ENCODE results near the gene TCHP. TPM values are rescaled to one million over a fixed set of nuclear protein-coding genes. Genes with fewer than 3 reads are reported as not detected.
"Not testable (repeated sequence)": the region's sequence is repeated elsewhere in the genome, so short reads cannot be mapped to it uniquely, and the experiment has no call there.

The TCHP gene
- total RNA-seq, 1 donor from 2014 or later = 10.4 TPM

GRCh38 chr12:109888179-109889020, 11.7 kb upstream of the TCHP start:
- no peak for TF ChIP-seq CTCF (IDR thresholded peaks at IDR 0.05; ENCODE audit: borderline replicate concordance)
- no peak overlapping the region for H3K4me3 ChIP-seq
- no peak for DNase-seq
- H3K4me1 ChIP-seq = peaks cover 18% of the 10 kb centered on the region
- no peaks in the 10 kb centered on the region for H3K9me3 ChIP-seq (replicated peaks)
- H3K27me3 ChIP-seq (ENCODE audit: low read depth) = no peaks in the 10 kb centered on the region
- peak overlapping the region; percentile 67 for H3K27ac ChIP-seq (replicated peaks)
- H3K36me3 ChIP-seq = no peaks in the 10 kb centered on the region
- intact Hi-C loops (cut with micrococcal nuclease) = no loop called here

- Histone ChIP-seq H3K27me3 (ENCODE audit: low read depth) (no peaks in the 10 kb centered on the region), H3K9me3 (replicated peaks) (no peaks in the 10 kb centered on the region), H3K4me3 (no peak overlapping the region), H3K27ac (replicated peaks) (no peak overlapping the region), H3K4me1 (peaks cover 18% of the 10 kb centered on the region), H3K36me3 (no peaks in the 10 kb centered on the region)
- no peak for TF ChIP-seq CTCF (IDR thresholded peaks at IDR 0.05; ENCODE audit: borderline replicate concordance)
- no peak for DNase-seq
- intact Hi-C loops (cut with micrococcal nuclease) = no loop called here
Measured at GRCh38 chr12:109890620-109891170, 9.4 kb upstream of the TCHP start.

GRCh38 chr12:109891731-109892130, 8.3 kb upstream of the TCHP start:
- peaks cover 18% of the 10 kb centered on the region for H3K4me1 ChIP-seq
- intact Hi-C loops (cut with micrococcal nuclease); H3K27ac ChIP-seq (replicated peaks); H3K9me3 ChIP-seq (replicated peaks); H3K36me3 ChIP-seq; DNase-seq; H3K4me3 ChIP-seq; H3K27me3 ChIP-seq (ENCODE audit: low read depth): not testable (repeated sequence)

GRCh38 chr12:109892165-109892715, 7.8 kb upstream of the TCHP start:
- H3K4me1 ChIP-seq = peaks cover 18% of the 10 kb centered on the region
- H3K27ac ChIP-seq (replicated peaks) = no peak overlapping the region
- no peaks in the 10 kb centered on the region for H3K36me3 ChIP-seq
- no peak overlapping the region for H3K4me3 ChIP-seq
- TF ChIP-seq CTCF (IDR thresholded peaks at IDR 0.05; ENCODE audit: borderline replicate concordance) = no peak
- intact Hi-C loops (cut with micrococcal nuclease) = no loop called here
- H3K9me3 ChIP-seq (replicated peaks) = no peaks in the 10 kb centered on the region
- H3K27me3 ChIP-seq (ENCODE audit: low read depth) = no peaks in the 10 kb centered on the region
- DNase-seq = no peak

GRCh38 chr12:109892748-109893147, 7.3 kb upstream of the TCHP start:
- no peak for DNase-seq
- no peak overlapping the region for H3K4me3 ChIP-seq
- no peaks in the 10 kb centered on the region for H3K27me3 ChIP-seq (ENCODE audit: low read depth)
- H3K36me3 ChIP-seq = no peaks in the 10 kb centered on the region
- TF ChIP-seq CTCF (IDR thresholded peaks at IDR 0.05; ENCODE audit: borderline replicate concordance) = no peak
- intact Hi-C loops (cut with micrococcal nuclease) = no loop called here
- H3K4me1 ChIP-seq = peaks cover 18% of the 10 kb centered on the region
- no peak overlapping the region for H3K27ac ChIP-seq (replicated peaks)
- H3K9me3 ChIP-seq (replicated peaks) = no peaks in the 10 kb centered on the region

All from left ventricle myocardium inferior (tissue), 1 donor.